NOMO-1 treated with dmso at 0.1 percent for 144 hours (cell line): ENCODE data around the gene ISM2.
A peak's percentile ranks its signal among the peaks of the same experiment; 100 is the strongest.

Source experiments
- DNase-seq: peaks from one replicate; lab custom pipeline; 2025; ENCODE audit not compliant: unreplicated experiment; lab: John Stamatoyannopoulos, UW

The ISM2 gene

DNA sequence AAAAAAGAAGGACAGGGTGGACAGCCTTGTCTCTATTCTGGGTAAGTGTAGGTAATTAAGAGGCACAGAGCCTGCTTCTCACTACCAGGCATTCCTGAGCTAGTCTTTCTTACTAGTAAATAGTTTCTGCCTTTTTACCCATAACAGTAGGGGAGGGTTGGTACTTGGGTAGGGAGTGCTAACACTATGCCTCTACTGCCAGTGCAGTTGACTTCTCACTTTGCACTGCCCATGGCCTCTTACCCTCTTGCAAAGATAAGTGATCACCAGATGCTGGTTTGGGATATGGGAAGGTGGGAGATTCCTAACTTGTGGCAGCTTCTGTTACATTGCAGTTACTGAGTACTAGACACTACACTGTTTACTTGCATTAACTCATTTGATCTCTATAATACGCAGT lies 29.1 kb downstream of the ISM2 start:
- no peak for DNase-seq

DNA sequence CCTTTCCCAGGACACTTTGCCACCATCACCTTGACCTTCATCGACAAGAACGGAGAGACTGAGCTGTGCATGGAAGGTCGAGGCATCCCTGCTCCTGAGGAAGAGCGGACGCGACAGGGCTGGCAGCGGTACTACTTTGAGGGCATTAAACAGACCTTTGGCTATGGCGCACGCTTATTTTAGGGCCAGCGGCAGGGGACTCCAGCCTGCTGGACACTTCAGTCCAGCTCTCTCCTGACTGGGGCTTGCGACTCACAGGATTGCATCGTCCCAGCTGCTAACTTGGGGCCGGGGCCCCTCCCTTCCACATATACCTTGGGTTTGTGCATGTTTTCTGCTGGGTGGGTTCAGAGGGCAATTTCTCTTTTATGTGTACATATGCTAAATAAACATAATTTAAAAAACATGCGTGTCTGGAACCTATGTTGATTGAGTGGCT lies 29.5 kb downstream of the ISM2 start:
- no peak for DNase-seq

- DNase-seq, result no peak
Observed at GRCh38 chr14:77467801-77468200, 30.8 kb downstream of the ISM2 start.

- DNase-seq, result no peak
Observed at GRCh38 chr14:77459072-77459723, 39.4 kb downstream of the ISM2 start.

GRCh38 chr14:77458249-77458950 lies 40.2 kb downstream of the ISM2 start:
- DNase-seq, result no peak

DNA sequence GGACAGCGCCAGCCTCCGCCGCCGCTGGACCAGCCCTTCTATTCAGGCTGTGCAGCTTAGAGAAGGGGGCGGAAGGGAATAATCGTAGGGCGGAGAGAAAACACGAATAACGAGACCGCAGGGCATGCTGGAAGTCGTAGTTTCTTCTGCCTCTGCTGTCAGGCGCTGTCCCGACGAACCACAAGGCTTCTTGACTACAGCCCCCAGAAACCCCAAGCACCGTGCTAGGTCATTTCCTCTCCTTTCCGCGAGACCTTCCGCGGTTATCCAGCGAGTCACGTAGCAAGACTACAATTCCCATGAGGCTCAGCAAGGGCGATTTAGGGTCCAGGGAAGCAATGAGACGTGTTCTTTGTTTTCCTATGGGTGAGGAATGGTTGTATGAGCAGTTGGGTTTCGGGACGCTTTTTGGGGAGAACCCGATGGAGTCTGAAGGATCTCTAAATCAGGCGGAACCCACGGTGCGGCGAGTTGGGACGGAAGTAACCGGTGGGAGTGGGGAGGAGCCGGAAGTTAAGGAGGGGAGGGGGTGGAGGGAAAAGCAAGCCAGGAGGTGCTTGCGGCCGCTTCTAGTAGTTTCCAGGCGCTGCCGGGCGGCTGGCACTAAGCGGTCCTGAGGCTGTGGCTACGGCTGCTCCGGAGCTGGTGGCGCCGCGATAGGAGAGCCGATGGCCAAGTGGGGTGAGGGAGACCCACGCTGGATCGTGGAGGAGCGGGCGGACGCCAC lies 40.9 kb downstream of the ISM2 start, which contains the start of the genes AHSA1 and VIPAS39:
Gene AHSA1, plus strand, starts transcription at position 572 of the 727 bp plus-strand sequence. Its CDS starts 97 bp downstream, at position 669.
Gene VIPAS39, minus strand, starts transcription at position 80 of the 727 bp plus-strand sequence. CDS start 3,499 bp downstream, outside the sequence.
- peak; percentile 99 for DNase-seq

- no peak for DNase-seq
Observed at GRCh38 chr14:77457115-77457521, 41.5 kb downstream of the ISM2 start.

DNA sequence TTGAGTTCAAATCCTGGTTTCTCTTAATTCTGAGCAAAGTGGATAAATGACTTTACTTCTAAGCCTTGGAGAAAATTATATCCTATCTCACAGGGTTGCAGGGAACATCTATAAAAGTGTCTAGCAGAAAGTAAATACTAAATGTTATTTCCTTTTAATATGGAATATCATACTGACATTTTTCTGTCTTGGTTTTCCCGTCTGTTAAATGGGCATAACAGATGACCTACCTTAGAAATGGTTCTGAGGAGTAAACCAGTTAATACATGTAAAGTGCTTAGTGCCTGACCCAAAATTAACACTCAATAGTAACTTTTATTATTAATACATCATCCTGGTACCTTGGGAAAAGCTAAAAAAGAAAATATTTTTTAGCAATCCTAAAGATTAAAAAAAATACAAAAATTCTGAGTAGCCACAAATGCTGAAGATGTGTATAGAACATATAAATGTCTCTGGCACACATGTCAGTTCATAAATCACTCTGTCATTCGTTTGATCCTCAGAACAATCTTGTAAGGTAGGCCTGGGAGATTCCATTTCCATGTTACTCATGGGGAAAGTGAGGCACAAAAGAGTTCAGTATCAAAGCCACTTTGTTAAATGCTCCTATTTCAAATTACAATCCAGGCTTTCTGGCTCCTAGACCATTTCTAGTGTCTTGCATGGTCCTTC lies 42.5 kb downstream of the ISM2 start:
- DNase-seq, result no peak

DNA sequence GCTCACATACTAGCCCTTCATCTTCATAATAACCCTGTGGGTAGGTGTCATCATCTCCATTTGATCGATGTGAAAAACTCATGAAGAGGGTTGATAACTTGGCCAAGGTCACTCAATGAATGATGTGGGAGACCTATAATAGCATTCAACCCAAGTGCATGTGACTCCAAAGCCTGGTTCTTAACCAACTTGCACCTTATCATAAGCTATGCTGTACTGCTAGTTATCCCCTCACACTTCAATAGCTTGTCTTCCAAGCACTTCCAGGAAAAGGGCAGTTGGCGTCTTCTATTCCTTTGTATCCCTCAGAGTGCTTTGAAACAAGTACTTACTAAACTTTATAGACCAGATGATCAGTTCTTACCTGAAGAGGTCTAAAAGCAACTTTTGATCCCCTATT lies 56.4 kb downstream of the ISM2 start:
- DNase-seq, result no peak

DNA sequence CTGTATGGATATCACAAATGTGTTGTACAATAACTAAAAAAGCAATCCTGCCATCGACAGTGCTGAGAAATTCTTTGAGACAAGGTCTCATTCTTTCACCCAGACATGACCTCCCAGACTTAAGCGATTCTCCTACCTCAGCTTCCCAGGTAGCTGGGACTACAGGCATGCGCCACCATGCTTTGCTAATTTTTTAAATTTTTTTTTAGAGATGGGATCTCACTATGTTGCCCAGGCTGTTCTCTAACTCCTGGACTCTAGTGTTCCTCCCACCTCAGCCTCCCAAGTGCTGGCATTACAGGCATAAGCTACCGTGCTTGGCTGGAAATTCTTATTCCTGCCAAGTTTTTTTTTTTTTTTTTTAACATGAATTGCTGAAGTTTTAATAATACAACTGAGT lies 58.8 kb downstream of the ISM2 start:
- no peak for DNase-seq

DNA sequence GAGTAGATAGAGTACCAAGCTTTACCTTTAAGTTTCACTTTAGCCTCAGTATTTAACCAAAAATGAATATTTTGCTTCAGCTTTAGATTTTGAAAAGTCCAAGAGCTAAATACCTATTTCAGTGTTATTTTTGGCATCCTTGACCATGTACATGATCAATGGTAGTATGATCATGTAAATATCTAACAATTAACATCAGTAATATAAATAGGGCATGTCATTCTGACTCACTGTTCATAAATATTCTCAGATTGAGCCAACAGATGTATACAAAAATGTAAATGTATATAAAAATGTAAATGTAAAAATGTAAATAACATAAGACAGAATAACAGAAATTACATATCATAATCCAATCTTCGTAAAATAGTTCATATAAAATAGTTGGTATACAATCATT lies 60.0 kb downstream of the ISM2 start:
- DNase-seq, result no peak

- DNase-seq, result no peak
Observed at GRCh38 chr14:77436042-77436441, 62.6 kb downstream of the ISM2 start.

- DNase-seq, result no peak
Observed at GRCh38 chr14:77426396-77426795, 72.2 kb downstream of the ISM2 start.

- no peak for DNase-seq
Observed at GRCh38 chr14:77424862-77425261, 73.8 kb downstream of the ISM2 start.
